ENCODE measurements around the gene POMT1.

DNA sequence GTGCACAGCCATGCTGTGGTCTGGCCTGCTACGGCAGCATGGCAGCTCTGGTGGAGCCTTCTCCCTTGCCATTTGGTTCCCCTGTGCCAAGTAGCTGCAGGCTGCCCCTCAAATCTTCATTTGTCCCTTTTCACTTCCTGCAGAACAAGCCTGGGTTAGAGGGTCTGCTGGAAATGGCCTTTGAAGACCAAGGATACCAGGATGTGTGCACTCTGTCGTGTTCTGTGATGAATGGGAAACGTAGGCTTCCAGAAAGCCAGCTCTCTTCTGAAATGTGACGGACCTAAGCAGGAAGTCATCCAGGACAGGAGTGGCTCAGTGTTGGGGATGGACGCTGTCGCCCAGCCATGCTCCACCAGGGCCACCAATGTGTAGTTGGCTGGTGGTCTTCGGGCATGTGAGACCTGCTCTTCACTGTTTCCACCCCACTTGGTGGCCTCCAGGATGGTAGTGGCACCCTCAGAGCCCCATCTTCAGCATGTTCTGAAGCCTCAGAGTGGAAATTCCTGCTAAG lies 3.4 kb upstream of the POMT1 start:
- TF ChIP-seq EZH2phosphoT487 (IDR thresholded peaks at IDR 0.05; ENCODE audit: low read length), result no peak
- TF ChIP-seq, protein P1, sequence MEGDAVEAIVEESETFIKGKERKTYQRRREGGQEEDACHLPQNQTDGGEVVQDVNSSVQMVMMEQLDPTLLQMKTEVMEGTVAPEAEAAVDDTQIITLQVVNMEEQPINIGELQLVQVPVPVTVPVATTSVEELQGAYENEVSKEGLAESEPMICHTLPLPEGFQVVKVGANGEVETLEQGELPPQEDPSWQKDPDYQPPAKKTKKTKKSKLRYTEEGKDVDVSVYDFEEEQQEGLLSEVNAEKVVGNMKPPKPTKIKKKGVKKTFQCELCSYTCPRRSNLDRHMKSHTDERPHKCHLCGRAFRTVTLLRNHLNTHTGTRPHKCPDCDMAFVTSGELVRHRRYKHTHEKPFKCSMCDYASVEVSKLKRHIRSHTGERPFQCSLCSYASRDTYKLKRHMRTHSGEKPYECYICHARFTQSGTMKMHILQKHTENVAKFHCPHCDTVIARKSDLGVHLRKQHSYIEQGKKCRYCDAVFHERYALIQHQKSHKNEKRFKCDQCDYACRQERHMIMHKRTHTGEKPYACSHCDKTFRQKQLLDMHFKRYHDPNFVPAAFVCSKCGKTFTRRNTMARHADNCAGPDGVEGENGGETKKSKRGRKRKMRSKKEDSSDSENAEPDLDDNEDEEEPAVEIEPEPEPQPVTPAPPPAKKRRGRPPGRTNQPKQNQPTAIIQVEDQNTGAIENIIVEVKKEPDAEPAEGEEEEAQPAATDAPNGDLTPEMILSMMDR (IDR thresholded peaks at IDR 0.05; ENCODE audit: low read length), result no peak
- TF ChIP-seq EZH2 (optimal IDR thresholded peaks at IDR 0.05; ENCODE audit: low read depth, low read length), result no peak
